NCI-H2029 (cell line): ENCODE measurements around the gene SWAP70.
A peak's percentile ranks its signal among the peaks of the same experiment; 100 is the strongest.
"Not testable (repeated sequence)": the region's sequence is repeated elsewhere in the genome, so short reads cannot be mapped to it uniquely, and the experiment has no call there.

Source experiments
- DNase-seq: peaks from one replicate; lab custom pipeline; 2025; lab: John Stamatoyannopoulos, UW

Gene SWAP70

GRCh38 chr11:9692691-9693090 is 28.8 kb downstream of the SWAP70 start:
- no peak for DNase-seq

GRCh38 chr11:9693801-9694553 is 30.1 kb downstream of the SWAP70 start:
- DNase-seq = no peak

- not testable (repeated sequence) for DNase-seq
These were observed 31.4 kb downstream of the SWAP70 start for GRCh38 chr11:9695228-9695627.

GRCh38 chr11:9697766-9698165 is 33.9 kb downstream of the SWAP70 start:
- no peak for DNase-seq

GRCh38 chr11:9700105-9700801 is 36.4 kb downstream of the SWAP70 start:
- no peak for DNase-seq

GRCh38 chr11:9701799-9702198 is 37.9 kb downstream of the SWAP70 start:
- DNase-seq = no peak

- DNase-seq = no peak
These were observed 39.4 kb downstream of the SWAP70 start for GRCh38 chr11:9703280-9703679.

- DNase-seq = no peak
These were observed 40.2 kb downstream of the SWAP70 start for GRCh38 chr11:9704037-9704436.

- no peak for DNase-seq
These were observed 40.7 kb downstream of the SWAP70 start for GRCh38 chr11:9704620-9705019.

GRCh38 chr11:9705361-9705760 is 41.5 kb downstream of the SWAP70 start:
- not testable (repeated sequence) for DNase-seq

- DNase-seq = no peak
These were observed 44.7 kb downstream of the SWAP70 start for GRCh38 chr11:9708544-9708943.

- DNase-seq = no peak
These were observed 46.3 kb downstream of the SWAP70 start for GRCh38 chr11:9710223-9710622.

- no peak for DNase-seq
These were observed 47.0 kb downstream of the SWAP70 start for GRCh38 chr11:9710852-9711251.

- no peak for DNase-seq
These were observed 47.8 kb downstream of the SWAP70 start for GRCh38 chr11:9711454-9712307.

- DNase-seq = no peak
These were observed 50.5 kb downstream of the SWAP70 start for GRCh38 chr11:9714272-9714940.

- DNase-seq = no peak
These were observed 52.6 kb downstream of the SWAP70 start for GRCh38 chr11:9716275-9717039.

GRCh38 chr11:9717040-9717357 is 53.1 kb downstream of the SWAP70 start:
- no peak for DNase-seq

- DNase-seq = no peak
These were observed 53.8 kb downstream of the SWAP70 start for GRCh38 chr11:9717719-9718118.

- DNase-seq = no peak
These were observed 54.3 kb downstream of the SWAP70 start for GRCh38 chr11:9718147-9718546.

GRCh38 chr11:9719566-9720289 is 55.9 kb downstream of the SWAP70 start:
- peak; percentile 12 for DNase-seq

GRCh38 chr11:9720290-9720630 is 56.4 kb downstream of the SWAP70 start:
- DNase-seq = no peak
